ENCODE measurements around the gene MEG3.

Gene MEG3

DNA sequence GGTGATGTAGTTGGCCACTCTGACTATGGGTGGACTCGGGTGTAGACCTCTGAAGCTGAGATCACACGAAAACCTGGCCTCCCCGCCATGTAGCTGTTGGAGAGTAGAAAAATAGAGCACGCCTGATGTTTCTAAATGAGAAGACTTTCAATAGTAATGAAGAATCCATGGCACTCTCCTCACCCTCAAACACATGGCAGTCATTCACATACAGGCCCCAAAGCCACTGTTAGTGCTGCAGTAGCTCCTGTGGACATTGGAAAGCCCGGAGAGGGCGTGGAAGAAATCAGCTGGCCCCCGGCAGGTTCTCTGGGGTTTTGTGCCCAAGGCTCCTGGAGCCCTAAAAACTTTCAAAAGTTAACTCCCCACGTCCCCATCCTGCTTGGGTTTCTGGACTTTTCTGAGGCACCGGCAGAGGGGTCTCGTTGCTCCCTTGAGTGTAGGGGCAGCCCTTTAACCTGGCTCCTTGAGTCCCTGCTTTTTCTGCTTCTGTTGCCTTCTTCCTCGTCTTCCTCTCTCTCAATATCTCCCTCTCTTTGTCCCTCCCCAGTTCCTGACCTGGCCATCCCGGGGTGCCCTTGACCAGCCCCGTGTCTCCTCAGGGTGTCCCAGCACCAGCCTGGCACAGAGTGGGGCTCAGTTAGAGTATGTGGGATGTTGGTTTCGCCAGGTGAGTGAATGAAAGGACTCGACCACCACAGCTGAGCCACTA, 8.3 kb downstream of the MEG3 start:
- no peak for DNase-seq (ENCODE audit: low read depth)
- TF ChIP-seq, protein P1, sequence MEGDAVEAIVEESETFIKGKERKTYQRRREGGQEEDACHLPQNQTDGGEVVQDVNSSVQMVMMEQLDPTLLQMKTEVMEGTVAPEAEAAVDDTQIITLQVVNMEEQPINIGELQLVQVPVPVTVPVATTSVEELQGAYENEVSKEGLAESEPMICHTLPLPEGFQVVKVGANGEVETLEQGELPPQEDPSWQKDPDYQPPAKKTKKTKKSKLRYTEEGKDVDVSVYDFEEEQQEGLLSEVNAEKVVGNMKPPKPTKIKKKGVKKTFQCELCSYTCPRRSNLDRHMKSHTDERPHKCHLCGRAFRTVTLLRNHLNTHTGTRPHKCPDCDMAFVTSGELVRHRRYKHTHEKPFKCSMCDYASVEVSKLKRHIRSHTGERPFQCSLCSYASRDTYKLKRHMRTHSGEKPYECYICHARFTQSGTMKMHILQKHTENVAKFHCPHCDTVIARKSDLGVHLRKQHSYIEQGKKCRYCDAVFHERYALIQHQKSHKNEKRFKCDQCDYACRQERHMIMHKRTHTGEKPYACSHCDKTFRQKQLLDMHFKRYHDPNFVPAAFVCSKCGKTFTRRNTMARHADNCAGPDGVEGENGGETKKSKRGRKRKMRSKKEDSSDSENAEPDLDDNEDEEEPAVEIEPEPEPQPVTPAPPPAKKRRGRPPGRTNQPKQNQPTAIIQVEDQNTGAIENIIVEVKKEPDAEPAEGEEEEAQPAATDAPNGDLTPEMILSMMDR (IDR thresholded peaks at IDR 0.05; ENCODE audit: low read depth, low read length, missing control alignments), result no peak
- H3K4me3 ChIP-seq (ENCODE audit: low read depth, low read length), result no peak overlapping the region

GRCh38 chr14:100834794-100835547, 9.1 kb downstream of the MEG3 start:
- DNase-seq (ENCODE audit: low read depth), result no peak
- TF ChIP-seq, protein P1 (IDR thresholded peaks at IDR 0.05; ENCODE audit: low read depth, low read length, missing control alignments), result no peak
- H3K4me3 ChIP-seq (ENCODE audit: low read depth, low read length), result no peak overlapping the region

DNA sequence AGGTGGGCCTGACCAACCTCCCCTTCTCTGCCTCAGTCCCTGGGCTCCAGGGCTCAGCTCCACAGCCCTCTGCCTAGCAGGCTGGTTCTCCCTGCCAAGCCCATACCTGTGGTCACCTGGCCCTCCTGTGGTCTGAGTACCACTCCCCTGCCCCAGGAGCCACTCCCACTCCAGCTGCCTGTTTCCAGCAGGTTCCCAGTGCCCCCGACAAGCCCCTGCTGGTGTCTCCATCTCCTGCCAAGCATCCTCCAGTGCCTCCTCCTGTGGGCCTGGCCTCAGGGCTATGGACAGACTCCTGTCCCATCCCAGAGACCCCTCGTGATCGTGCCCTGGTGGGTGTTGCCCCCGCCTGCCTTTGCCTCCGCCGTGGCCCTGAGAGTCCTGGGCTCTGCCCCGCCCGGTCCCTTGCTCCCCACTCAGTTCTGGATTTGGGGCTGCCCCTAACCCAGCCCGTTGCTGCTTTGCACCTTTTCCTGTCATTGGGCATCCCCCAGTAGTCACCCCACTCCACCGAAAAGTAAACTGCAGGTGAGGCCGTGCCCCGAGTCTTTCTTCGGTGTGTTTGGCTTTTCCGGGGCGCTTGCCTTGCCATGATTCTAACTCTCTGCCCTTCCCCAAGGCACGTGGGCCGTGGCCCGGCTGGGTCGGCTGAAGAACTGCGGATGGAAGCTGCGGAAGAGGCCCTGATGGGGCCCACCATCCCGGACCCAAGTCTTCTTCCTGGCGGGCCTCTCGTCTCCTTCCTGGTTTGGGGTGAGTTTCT, 9.8 kb downstream of the MEG3 start:
- H3K4me3 ChIP-seq (ENCODE audit: low read depth, low read length), result no peak overlapping the region
- TF ChIP-seq, protein P1 (IDR thresholded peaks at IDR 0.05; ENCODE audit: low read depth, low read length, missing control alignments), result no peak

DNA sequence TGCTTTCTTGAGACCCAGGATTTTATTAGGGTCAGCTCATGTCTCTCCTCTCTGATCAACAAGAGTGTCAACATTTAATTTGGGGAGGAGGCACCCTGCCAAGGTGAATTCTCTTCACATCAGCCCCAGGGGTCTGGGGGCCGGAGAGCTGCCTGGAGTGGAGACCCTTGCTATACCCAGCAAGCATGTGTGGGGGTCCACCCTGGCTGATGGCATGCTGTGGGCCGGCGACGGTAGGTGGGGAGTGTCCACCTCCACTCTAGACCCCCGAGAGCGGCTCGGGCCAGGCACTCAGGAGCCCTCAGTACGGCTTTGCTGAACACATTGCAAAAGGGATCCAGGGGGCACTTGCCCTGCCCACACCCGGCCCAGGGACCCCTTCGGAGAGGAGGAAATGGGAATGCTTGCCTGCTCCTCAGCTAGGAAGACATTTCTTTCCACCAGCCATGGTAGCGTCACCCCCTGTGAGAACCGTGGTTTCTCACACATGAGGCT, 10.4 kb downstream of the MEG3 start:
- no peak overlapping the region for H3K4me3 ChIP-seq (ENCODE audit: low read depth, low read length)
- DNase-seq (ENCODE audit: low read depth), result no peak
- TF ChIP-seq, protein P1 (IDR thresholded peaks at IDR 0.05; ENCODE audit: low read depth, low read length, missing control alignments), result no peak

More for the DNA sequence above, 9.8 kb downstream of the MEG3 start:
- DNase-seq (ENCODE audit: low read depth), result no peak

- no peak for DNase-seq (ENCODE audit: low read depth)
- H3K4me3 ChIP-seq (ENCODE audit: low read depth, low read length), result no peak overlapping the region
- TF ChIP-seq, protein P1 (IDR thresholded peaks at IDR 0.05; ENCODE audit: low read depth, low read length, missing control alignments), result no peak
These were observed 11.3 kb downstream of the MEG3 start for GRCh38 chr14:100836941-100837804.

DNA sequence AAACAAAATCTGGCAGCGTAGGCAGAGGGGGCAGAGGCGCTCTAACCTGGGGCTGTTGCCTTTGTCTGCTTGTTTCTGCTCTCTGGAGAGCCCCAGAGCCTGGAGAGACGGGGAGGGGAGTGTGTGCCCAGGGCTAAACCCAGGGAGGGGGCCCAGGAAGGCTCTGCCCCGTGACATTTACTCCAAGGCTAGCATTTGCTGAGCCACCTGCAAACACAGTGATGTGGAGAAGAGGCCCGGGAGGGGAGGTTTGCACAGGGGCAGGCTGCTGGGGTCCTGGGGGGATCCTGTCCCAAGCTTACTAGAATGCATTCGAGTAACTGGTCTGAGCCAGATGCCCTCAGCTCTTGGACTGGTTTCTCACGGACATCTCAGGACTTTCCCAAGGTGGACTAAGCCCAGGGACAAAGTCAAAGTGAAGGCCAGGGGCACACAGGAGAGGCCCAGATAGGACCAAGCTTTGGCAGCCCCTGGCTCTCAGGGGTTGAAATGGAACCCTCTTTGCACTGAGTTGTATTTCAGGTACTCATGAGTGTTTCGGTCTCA, 12.0 kb downstream of the MEG3 start:
- DNase-seq (ENCODE audit: low read depth), result no peak
- TF ChIP-seq, protein P1 (IDR thresholded peaks at IDR 0.05; ENCODE audit: low read depth, low read length, missing control alignments), result no peak
- no peak overlapping the region for H3K4me3 ChIP-seq (ENCODE audit: low read depth, low read length)
